GM23248 (cell line): Measurements from ENCODE around the gene FARS2. TPM values are rescaled to one million over a fixed set of nuclear protein-coding genes. Genes with fewer than 3 reads are reported as not detected.
A peak's percentile ranks its signal among the peaks of the same experiment; 100 is the strongest.

Source experiments
- DNase-seq: peaks from one replicate; pipeline ENCODE4 v3.0.0-alpha.2; 2015
- H2AFZ ChIP-seq: fragments of 200-600 bp; sonication (generic); 2 replicates; pipeline ENCODE4 v1.6.1; 2016; ENCODE audit warnings: antibody characterized with exemption
- H3F3A ChIP-seq: fragments of 200-600 bp; sonication (generic); 2 replicates; pipeline ENCODE4 v1.6.1; 2016; ENCODE audit warnings: mild to moderate bottlenecking, antibody characterized with exemption, mixed run types; ENCODE audit not compliant: insufficient read depth
- H3K27ac ChIP-seq: fragments of 200-600 bp; sonication (generic); 2 replicates; pipeline ENCODE4 v1.5.1; 2016; ENCODE audit warnings: mild to moderate bottlenecking
- H3K27me3 ChIP-seq: fragments of 200-600 bp; sonication (generic); replicated peaks from 2 replicates; pipeline ENCODE4 v1.6.1; 2016; ENCODE audit warnings: mild to moderate bottlenecking; ENCODE audit not compliant: insufficient read depth
- H3K36me3 ChIP-seq: fragments of 200-600 bp; sonication (generic); 2 replicates; pipeline ENCODE4 v1.6.1; 2016; ENCODE audit warnings: low read depth, mild to moderate bottlenecking
- H3K4me1 ChIP-seq: fragments of 200-600 bp; sonication (generic); 2 replicates; pipeline ENCODE4 v1.6.1; 2016; ENCODE audit warnings: mild to moderate bottlenecking; ENCODE audit not compliant: insufficient read depth
- H3K4me2 ChIP-seq: fragments of 200-600 bp; sonication (generic); one replicate; pipeline ENCODE4 v1.6.1; 2016; ENCODE audit warnings: mild to moderate bottlenecking; ENCODE audit not compliant: unreplicated experiment
- H3K4me3 ChIP-seq: fragments of 200-600 bp; sonication (generic); 2 replicates; pipeline ENCODE4 v1.5.1; 2016; ENCODE audit warnings: mild to moderate bottlenecking
- H3K79me2 ChIP-seq: fragments of 200-600 bp; sonication (generic); 2 replicates; pipeline ENCODE4 v1.6.1; 2016; ENCODE audit warnings: mild to moderate bottlenecking; ENCODE audit not compliant: insufficient read depth
- H3K9ac ChIP-seq: fragments of 200-600 bp; sonication (generic); 2 replicates; pipeline ENCODE4 v1.6.1; 2016; ENCODE audit warnings: mild to moderate bottlenecking
- H3K9me2 ChIP-seq: fragments of 200-600 bp; sonication (generic); 2 replicates; pipeline ENCODE4 v1.6.1; 2016; ENCODE audit warnings: mixed run types, mild to moderate bottlenecking, moderate library complexity; ENCODE audit not compliant: insufficient read depth
- H3K9me3 ChIP-seq: fragments of 200-600 bp; sonication (generic); one replicate; pipeline ENCODE4 v1.6.1; 2017; ENCODE audit warnings: low read depth
- H4K20me1 ChIP-seq: fragments of 200-600 bp; sonication (generic); 2 replicates; pipeline ENCODE4 v1.6.0; 2016; ENCODE audit not compliant: insufficient read depth
- EZH2 ChIP-seq: fragments of 200-600 bp; sonication (generic); IDR thresholded peaks from 2 replicates; pipeline ENCODE4 v1.6.1; 2018; ENCODE audit warnings: antibody characterized with exemption, mild to moderate bottlenecking; ENCODE audit not compliant: insufficient read depth, poor library complexity, severe bottlenecking
- EZH2phosphoT487 ChIP-seq: fragments of 200-600 bp; sonication (generic); IDR thresholded peaks from 2 replicates; pipeline ENCODE4 v1.6.1; 2018; ENCODE audit warnings: antibody characterized with exemption, moderate library complexity, mild to moderate bottlenecking, low read depth; ENCODE audit not compliant: insufficient read depth
- WGBS, 2 experiments: methylation state at CpG; one replicate each; pipeline ENCODE4 v1.1.6; 2015 to 2017; ENCODE audit warnings: low lambda C conversion rate in 2 of 2, low coverage in 1 of 2; ENCODE audit errors: missing lambda C conversion rate in 2 of 2; 5-methylcytosine and 5-hydroxymethylcytosine counted together
- in situ Hi-C: fragments of 300-500 bp; cut with MboI; formaldehyde crosslinking; loops from 2 replicates; pipeline ENCODE4 v1.15.0; 2020
- polyA plus RNA-seq: library from polyadenylated mRNA; unstranded; fragments of >200 nt; fragmentation: Nextera tagmentation; extraction: Ambion mirVana; gene quantifications from 2 replicates; pipeline ENCODE4 v1.2.1, GENCODE V29; 2016
- total RNA-seq: library from RNA; depleted of rRNA; stranded (reverse); fragments of >200 nt; shearing (Covaris generic); gene quantifications from 2 replicates; pipeline ENCODE4 v1.2.3, GENCODE V29; 2014

FARS2 gene
- total and polyA plus RNA-seq, 2 experiments from 2014 or later: 15.1 to 16.5 TPM

DNA sequence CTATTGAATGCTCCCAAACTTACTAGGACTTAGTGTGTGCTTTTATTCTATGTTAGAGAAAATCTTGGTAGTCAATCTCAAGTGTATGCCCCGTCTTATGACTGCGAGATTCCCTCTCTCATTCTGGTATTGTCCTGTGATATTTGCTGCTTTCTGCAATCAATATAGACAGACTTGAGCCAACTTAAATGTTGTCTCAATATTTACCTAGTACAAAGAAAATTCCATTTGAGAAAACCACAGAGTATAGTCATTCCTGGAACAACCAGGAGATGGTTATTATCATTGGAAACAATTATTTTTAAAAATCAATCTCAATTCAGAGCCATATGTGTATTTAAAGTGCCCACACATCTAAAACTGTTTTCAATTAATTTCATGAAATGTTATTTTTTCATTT is 415.4 kb downstream of the FARS2 start:
- Histone ChIP-seq H3K27me3 (no peaks in the 10 kb centered on the region), H3K79me2 (no peaks in the 10 kb centered on the region), H3K4me1 (peaks cover 32% of the 10 kb centered on the region), H3F3A (peaks cover 24% of the 10 kb centered on the region), H3K36me3 (no peaks in the 10 kb centered on the region), H4K20me1 (no peaks in the 10 kb centered on the region), H3K9ac (no peak overlapping the region), H3K9me3 (no peaks in the 10 kb centered on the region), H2AFZ (no peak overlapping the region), H3K9me2 (0 out of 2 replicates have a peak, but pooled peaks cover 4% of the 10 kb centered on the region), H3K4me3 (no peak overlapping the region), H3K27ac (no peak overlapping the region), H3K4me2 (no peak overlapping the region)
- TF ChIP-seq EZH2phosphoT487 (no peak), EZH2 (no peak)
- in situ Hi-C loops: no loop called here
- no peak for DNase-seq
- WGBS, 2 experiments: 43 to 46% methylated on average over 2 of the region's 2 CpGs

- TF ChIP-seq EZH2phosphoT487 (no peak), EZH2 (no peak)
- Histone ChIP-seq H3K4me2 (no peak overlapping the region), H3K9ac (no peak overlapping the region), H3K9me3 (no peaks in the 10 kb centered on the region), H3K27ac (no peak overlapping the region), H3F3A (peaks cover 17% of the 10 kb centered on the region), H3K27me3 (no peaks in the 10 kb centered on the region), H3K9me2 (0 out of 2 replicates have a peak, but pooled peaks cover 4% of the 10 kb centered on the region), H3K4me1 (peaks cover 25% of the 10 kb centered on the region), H3K4me3 (no peak overlapping the region), H3K79me2 (no peaks in the 10 kb centered on the region), H2AFZ (no peak overlapping the region), H3K36me3 (no peaks in the 10 kb centered on the region), H4K20me1 (no peaks in the 10 kb centered on the region)
- 65 to 66% methylated on average over 6 of the region's 6 CpGs for WGBS, 2 experiments
- peak; percentile 35 for DNase-seq
- in situ Hi-C loops: no loop called here
Observed at GRCh38 chr6:5677219-5678000, 416.1 kb downstream of the FARS2 start.

DNA sequence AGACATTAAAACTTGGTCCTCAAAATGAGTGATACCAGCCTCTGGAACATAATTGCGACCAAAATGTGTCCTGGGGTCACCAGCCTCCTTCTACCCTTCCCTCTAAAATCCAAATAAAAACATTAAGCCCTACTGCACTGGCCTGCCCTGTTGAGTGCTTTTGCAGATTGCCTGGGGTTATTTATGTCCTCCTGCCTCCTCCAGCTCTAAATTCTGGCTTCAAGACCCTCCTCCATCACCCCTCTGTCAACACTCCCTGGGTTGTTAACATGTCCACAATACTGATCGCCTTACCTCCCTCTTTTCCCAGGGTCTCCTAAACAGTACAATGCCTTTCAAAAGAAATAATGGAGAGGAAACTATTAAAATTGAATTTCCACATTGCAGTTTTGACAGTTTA is 418.0 kb downstream of the FARS2 start:
- H3K36me3 ChIP-seq: no peaks in the 10 kb centered on the region
- no peak for DNase-seq
- WGBS, 2 experiments: 87 to 97% methylated on average over 2 of the region's 2 CpGs
- H3K27ac ChIP-seq: no peak overlapping the region
- peaks cover 8% of the 10 kb centered on the region; the same call in 1 of the 2 replicates for H3F3A ChIP-seq
- no peak overlapping the region for H3K4me3 ChIP-seq
- no peaks in the 10 kb centered on the region for H3K27me3 ChIP-seq
- 0 out of 2 replicates have a peak, but pooled peaks cover 4% of the 10 kb centered on the region for H3K9me2 ChIP-seq
- peaks cover 18% of the 10 kb centered on the region; the same call in 1 of the 2 replicates for H3K4me1 ChIP-seq
- in situ Hi-C loops: no loop called here
- H2AFZ ChIP-seq: no peak overlapping the region
- no peak overlapping the region for H3K9ac ChIP-seq
- H3K4me2 ChIP-seq: no peak overlapping the region
- H4K20me1 ChIP-seq: no peaks in the 10 kb centered on the region
- TF ChIP-seq EZH2phosphoT487 (no peak), EZH2 (no peak)
- no peaks in the 10 kb centered on the region for H3K79me2 ChIP-seq
- no peaks in the 10 kb centered on the region for H3K9me3 ChIP-seq

DNA sequence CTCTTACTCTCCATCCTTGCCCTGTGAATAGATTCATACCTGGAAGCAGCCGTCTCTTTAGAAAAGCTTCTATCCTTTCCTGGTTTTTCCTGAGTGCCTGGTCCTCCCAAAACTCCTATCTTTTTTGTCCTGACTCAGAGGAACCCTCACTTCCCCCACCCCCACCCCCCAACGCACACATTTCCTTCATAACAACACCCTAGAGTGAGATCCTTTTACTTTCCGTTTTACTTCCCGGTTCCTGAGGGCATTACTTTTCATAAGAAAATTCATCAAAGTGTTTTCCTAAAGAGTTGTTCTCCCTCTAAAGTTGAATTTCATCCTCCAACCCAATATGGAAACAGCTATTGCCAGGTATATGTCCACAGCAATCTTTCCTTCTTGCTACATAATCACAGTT is 418.4 kb downstream of the FARS2 start:
- H3K9ac ChIP-seq: no peak overlapping the region
- H2AFZ ChIP-seq: no peak overlapping the region
- no peaks in the 10 kb centered on the region for H3K79me2 ChIP-seq
- H3K36me3 ChIP-seq: no peaks in the 10 kb centered on the region
- H3K4me1 ChIP-seq: peaks cover 14% of the 10 kb centered on the region; the same call in 1 of the 2 replicates
- no peak overlapping the region for H3K4me2 ChIP-seq
- TF ChIP-seq EZH2: no peak
- TF ChIP-seq EZH2phosphoT487: no peak
- H3K27me3 ChIP-seq: no peaks in the 10 kb centered on the region
- H3K27ac ChIP-seq: no peak overlapping the region
- no peaks in the 10 kb centered on the region for H4K20me1 ChIP-seq
- 80 to 85% methylated on average over 4 of the region's 4 CpGs for WGBS, 2 experiments
- no peak for DNase-seq
- no peak overlapping the region for H3K4me3 ChIP-seq
- peaks cover 8% of the 10 kb centered on the region; the same call in 1 of the 2 replicates for H3F3A ChIP-seq
- H3K9me3 ChIP-seq: no peaks in the 10 kb centered on the region
- in situ Hi-C loops: no loop called here
- 0 out of 2 replicates have a peak, but pooled peaks cover 4% of the 10 kb centered on the region for H3K9me2 ChIP-seq
